ENCODE data around the gene SYCN.
"Not testable (repeated sequence)": the region's sequence is repeated elsewhere in the genome, so short reads cannot be mapped to it uniquely, and the experiment has no call there.

Gene SYCN

DNA sequence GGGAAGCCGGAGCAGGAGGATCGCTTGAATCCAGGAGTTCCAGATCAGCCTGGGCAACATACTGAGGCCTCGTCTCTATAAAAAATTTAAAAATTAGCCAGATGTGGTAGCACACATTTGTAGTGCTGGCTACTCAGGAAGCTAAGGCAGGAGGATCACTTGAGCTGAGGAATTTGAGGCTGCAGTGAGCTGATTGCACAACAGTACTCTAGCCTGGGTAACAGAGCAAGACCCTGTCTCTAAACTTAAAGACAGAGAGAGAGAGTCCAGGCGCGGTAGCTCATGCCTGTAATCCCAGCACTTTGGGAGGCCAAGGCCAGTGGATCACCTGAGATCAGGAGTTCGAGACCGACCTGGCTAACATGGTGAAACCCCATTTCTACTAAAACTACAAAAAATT lies 36.4 kb upstream of the SYCN start:
- no peak for DNase-seq (ENCODE audit: low read depth in 1 of 2, low spot score in 1 of 2)
- in situ Hi-C loops (cut with HindIII; ENCODE audit: low pct_unique_long_range_greater_than_20kb, low sequenced_read_pairs): no loop called here
- TF ChIP-seq JUND (IDR thresholded peaks at IDR 0.05; ENCODE audit: low read depth): no peak

DNA sequence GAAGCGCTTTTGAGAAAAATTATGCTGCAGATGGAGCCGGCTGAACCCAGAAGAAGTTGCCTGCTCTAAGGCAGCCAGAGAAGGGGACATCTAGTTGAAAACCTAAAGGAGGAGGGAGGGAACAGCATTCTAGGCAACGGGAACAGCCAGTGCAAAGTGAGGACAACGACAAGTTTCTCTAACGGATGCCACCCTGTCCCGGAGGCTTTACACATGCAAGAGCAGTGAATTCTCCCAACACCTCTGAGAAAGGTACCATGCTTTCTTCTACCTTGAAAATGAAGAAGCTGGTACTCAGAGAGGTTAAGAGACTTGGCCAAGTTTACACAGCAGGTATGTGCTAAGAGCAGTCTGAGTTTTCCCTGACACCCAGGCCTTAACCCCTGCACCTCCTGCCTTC lies 34.9 kb upstream of the SYCN start:
- TF ChIP-seq JUND (IDR thresholded peaks at IDR 0.05; ENCODE audit: low read depth): no peak
- in situ Hi-C loops (cut with HindIII; ENCODE audit: low pct_unique_long_range_greater_than_20kb, low sequenced_read_pairs): no loop called here
- no peak for DNase-seq (ENCODE audit: low read depth in 1 of 2, low spot score in 1 of 2)

DNA sequence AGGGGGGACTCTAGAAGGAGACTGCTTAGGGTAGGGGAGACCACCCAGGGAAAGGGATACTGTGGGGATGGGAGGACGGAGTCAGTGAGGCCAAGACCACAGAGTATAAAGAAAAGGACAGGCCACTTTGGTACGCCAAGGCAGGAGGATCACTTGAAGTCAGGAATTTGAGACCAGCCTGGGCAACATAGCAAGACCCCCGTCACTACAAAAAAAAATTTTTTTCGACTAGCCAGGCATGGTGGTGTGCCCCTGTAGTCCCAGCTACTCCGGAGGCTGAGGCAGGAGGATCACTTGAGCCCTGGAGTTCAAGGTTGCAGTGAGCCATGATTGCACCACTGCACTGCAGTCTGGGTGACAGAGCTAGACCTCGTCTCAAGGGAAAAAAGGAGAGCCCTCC lies 34.1 kb upstream of the SYCN start:
- no peak for DNase-seq (ENCODE audit: low read depth in 1 of 2, low spot score in 1 of 2)
- in situ Hi-C loops (cut with HindIII; ENCODE audit: low pct_unique_long_range_greater_than_20kb, low sequenced_read_pairs): no loop called here
- TF ChIP-seq JUND (IDR thresholded peaks at IDR 0.05; ENCODE audit: low read depth): no peak

DNA sequence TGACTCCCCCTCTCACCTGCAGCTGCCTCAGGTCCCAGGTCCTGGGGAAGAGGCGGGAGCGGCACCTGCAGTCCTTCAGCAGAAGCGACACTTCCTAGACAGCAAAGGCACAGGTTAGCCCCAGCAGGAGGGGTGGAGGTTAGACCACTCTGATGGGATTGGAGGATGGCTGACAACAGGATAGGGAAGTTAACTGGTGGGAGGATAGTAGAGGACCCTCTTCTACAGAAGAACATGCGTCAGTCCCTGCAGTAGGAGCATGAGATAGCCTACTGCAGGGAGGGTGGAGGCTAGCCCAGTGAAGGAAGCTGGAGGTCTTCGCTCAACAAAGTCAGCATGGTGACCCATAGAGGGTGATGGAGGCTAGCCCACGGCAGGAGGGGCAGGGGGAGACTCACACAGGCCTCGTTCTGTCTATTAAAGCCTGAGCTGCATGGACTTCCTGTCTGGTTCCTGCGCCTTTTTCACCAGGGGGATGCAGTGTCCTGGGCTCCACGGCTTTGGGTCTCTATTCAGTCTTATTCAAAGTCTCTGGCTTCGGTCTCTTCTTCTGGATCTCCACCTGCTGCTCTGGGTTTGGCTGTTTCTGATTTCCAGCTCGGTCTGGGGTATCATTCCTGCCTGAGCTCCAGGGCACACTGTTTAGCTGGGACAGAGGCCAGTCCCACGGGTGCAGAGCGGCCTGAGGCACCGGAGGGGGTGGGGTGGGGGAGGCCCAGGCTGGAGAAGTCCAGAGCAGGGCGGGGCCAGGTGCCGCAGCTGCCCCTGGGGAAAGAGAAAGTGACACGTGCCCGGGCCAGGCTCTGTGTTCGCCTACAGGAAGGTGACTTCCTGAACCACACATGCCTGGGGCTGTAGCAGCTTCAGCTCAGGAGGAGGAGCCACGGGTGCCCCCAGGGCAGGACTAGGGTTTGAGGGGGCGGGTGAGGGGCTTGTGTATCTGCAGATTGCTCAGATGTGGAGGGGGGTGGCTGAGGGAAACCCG lies 33.4 kb upstream of the SYCN start:
- peak in 1 of 2 experiments; percentile 46 for DNase-seq (ENCODE audit: low read depth in 1 of 2, low spot score in 1 of 2)
- no peak for TF ChIP-seq JUND (IDR thresholded peaks at IDR 0.05; ENCODE audit: low read depth)

DNA sequence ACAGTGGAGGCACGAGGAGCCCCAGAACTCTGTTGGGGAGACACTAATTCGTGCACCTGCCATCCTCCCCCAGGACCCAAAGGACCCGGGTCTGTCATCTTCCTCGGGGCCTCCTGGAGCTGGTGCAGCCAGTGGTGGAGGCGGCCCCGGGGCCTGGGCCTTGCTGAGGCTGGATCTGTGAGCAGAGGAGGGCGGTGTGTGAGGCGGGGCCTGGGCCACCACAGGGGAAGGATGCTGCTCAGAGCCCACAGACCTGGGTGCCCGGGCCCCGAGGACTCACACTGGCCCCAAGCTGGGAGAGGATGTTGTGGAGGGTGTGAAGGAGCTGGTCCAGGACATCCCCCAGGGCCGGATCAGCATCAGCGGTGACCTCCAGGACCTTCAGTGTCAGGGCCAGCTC lies 32.5 kb upstream of the SYCN start:
- no peak for TF ChIP-seq JUND (IDR thresholded peaks at IDR 0.05; ENCODE audit: low read depth)
- no peak for DNase-seq (ENCODE audit: low read depth in 1 of 2, low spot score in 1 of 2)
- in situ Hi-C loops (cut with HindIII; ENCODE audit: low pct_unique_long_range_greater_than_20kb, low sequenced_read_pairs): no loop called here

More for the DNA sequence above, 33.4 kb upstream of the SYCN start:
- in situ Hi-C loops (cut with HindIII; ENCODE audit: low pct_unique_long_range_greater_than_20kb, low sequenced_read_pairs): no loop called here

DNA sequence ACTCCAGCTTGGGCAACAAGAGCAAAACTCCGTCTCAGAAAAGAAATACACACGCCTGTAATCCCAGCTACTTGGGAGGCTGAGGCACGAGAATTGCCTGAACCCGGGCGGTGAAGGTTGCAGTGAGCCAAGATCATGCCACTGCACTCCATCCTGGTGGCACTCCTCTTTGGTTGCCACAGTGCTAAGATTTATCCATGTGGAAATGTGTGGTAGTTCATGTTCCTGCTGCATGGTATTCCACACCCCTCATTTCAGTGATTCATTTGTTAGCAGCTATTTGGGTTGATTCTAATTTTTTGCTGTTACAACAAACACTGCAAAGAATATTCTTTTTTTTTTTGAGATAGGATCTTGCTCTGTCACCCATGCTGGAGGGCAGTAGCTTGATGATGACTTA lies 28.6 kb upstream of the SYCN start:
- in situ Hi-C loops (cut with HindIII; ENCODE audit: low pct_unique_long_range_greater_than_20kb, low sequenced_read_pairs): no loop called here
- no peak for TF ChIP-seq JUND (IDR thresholded peaks at IDR 0.05; ENCODE audit: low read depth)
- DNase-seq (ENCODE audit: low read depth in 1 of 2, low spot score in 1 of 2): no peak

DNA sequence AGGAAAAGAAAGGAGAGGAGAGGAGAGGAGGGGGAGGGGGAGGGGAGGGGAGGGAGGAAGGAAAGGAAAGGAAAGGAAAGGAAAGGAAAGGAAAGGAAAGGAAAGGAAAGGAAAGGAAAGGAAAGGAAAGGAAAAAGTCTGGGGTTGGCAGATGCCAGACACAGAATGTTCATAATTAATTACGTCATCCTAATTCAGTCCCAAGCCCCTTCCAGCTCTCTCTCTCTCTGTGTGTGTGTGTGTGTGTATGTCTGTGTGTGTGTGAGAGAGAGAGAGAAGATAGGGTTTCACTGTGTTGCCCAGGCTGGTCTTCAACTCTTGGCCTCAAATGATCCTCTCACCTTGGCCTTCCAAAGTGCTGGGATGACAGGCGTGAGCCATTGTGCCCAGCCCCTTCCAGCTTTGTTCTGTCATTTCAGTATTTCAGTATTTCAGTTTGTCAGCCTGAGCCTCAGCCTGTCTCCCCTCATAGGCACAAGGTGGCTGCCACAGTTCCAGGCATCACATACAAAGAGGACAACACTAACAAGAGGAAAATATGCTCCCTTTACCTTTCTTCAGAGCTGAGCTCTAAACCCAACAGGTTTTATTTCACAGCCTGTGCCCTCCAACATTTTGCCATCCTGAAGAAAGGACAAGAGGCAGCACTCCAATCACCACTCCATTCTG lies 26.2 kb upstream of the SYCN start:
- no peak for TF ChIP-seq JUND (IDR thresholded peaks at IDR 0.05; ENCODE audit: low read depth)
- in situ Hi-C loops (cut with HindIII; ENCODE audit: low pct_unique_long_range_greater_than_20kb, low sequenced_read_pairs): no loop called here
- DNase-seq (ENCODE audit: low read depth in 1 of 2, low spot score in 1 of 2): no peak

DNA sequence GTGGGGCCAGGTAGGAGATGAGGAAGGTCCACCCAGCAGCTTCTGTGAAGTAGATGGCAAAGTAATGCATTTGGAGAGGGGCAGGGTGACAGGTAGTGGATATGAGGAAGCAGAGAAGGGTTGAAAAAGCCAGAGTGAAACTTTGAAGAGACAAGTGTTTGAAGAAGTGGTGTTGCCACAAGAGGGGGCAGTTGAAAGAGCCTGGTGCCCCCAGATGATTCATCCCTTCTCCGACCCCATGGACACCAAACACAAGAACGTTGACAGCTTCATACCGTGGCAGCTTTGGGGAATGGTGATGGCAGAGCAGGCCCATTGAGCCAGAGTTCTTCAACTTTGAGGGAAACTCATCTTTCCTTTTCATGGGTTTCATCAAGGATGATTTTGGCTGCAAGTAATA lies 20.8 kb upstream of the SYCN start:
- no peak for TF ChIP-seq JUND (IDR thresholded peaks at IDR 0.05; ENCODE audit: low read depth)
- in situ Hi-C loops (cut with HindIII; ENCODE audit: low pct_unique_long_range_greater_than_20kb, low sequenced_read_pairs): no loop called here
- DNase-seq (ENCODE audit: low read depth in 1 of 2, low spot score in 1 of 2): no peak

DNA sequence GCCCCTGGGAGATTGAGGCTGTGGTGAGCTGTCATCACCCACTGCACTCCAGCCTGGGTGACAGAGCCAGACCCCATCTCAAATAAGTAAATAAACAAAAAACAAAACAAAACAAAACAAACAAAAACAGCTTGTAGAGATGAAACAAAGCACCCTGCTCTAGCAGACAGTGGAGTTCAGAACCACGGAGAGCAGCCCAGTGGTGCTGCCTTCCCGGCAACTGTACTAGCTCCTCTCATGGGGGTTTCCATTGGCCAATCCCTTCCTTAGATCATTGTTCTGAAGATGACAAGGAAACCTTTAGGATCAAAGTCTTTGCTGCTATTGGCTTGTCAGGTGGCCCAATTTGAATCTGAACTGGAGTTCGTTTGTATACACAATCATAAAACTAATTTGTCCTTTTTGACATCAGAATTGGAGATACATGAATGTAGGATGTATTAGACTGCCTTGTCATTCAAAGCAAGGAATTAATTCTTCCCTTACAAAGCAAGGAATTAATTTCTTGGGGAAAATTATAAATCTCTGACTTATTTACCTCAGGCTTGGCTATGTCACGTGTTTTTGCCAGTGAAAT lies 19.7 kb upstream of the SYCN start:
- in situ Hi-C loops (cut with HindIII; ENCODE audit: low pct_unique_long_range_greater_than_20kb, low sequenced_read_pairs): no loop called here
- no peak for TF ChIP-seq JUND (IDR thresholded peaks at IDR 0.05; ENCODE audit: low read depth)
- peak; percentile 58 to 64 for DNase-seq (ENCODE audit: low read depth in 1 of 2, low spot score in 1 of 2)

DNA sequence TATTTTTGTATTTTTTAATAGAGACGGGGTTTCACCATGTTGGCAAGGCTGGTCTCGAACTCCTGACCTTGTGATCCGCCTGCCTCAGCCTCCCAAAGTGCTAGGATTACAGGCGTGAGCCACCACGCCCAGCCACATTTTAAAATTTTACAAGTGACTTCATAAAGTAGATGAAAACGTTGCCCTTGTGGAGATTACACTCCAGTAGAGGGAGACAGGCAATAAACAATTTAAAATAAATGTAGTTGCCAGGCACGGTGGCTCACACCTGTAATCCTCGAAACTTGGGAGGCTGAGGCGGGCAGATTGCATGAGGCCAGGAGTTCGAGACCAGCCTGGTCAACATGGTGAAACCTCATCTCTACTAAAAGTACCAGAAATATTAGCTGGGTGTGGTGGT lies 15.0 kb upstream of the SYCN start:
- DNase-seq (ENCODE audit: low read depth in 1 of 2, low spot score in 1 of 2): peak in 1 of 2 experiments; percentile 23
- in situ Hi-C loops (cut with HindIII; ENCODE audit: low pct_unique_long_range_greater_than_20kb, low sequenced_read_pairs): not testable (repeated sequence)

DNA sequence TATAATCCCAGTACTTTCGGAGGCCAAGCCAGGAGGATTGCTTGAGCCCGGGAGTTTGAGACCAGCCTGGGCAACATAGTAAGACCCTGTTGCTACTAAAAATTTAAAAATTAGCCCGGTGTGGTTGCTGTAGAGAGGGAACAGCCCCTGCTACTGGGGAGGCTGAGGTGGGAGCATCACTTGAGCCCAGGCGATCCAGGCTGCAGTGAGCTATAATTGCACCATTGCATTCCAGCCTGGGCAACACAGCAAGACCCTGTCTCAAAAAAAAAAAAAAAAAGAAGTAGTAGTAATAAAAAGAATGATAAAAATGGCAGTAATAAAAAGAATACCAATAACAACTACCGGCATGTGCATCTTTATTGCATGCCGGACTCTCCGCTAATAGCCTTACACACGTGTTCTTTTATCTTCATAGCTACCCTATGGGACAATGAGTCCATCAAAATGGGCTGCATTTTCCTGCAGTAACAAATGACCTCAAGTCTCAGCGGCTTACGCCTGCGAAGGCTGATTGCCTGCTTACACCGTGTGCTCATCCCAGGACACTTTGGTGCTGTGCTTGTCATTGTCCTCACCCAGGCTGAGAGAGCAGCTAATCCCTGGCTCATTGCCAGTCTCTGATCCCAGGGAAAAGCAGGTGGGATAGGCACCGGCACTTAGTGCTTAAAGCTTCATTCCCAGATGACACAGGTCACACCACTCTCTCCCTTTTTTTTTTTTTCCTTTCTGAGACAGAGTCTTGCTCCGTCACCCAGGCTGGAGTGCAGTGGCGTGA lies 14.4 kb upstream of the SYCN start:
- DNase-seq (ENCODE audit: low read depth in 1 of 2, low spot score in 1 of 2): no peak
- in situ Hi-C loops (cut with HindIII; ENCODE audit: low pct_unique_long_range_greater_than_20kb, low sequenced_read_pairs): no loop called here
- no peak for TF ChIP-seq JUND (IDR thresholded peaks at IDR 0.05; ENCODE audit: low read depth)

DNA sequence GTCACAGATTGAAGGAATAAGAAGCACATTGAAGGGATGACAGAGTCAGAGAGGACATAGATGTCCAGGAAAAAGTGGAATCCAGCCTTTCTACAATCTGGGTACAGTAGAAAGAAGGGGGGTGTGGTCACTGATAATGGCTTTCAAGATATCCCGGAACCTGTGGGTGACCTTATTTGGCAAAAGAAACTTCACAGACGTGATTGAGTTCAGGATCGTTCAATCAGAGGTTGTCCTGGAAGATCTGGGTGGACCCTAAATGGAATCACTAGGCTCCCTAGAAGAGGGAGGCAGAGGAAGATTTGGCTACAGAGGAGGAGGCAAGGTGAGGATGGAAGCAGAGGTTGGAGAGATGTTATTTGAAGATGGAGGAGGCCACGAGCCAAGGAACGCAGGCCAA lies 13.0 kb upstream of the SYCN start:
- DNase-seq (ENCODE audit: low read depth in 1 of 2, low spot score in 1 of 2): no peak
- in situ Hi-C loops (cut with HindIII; ENCODE audit: low pct_unique_long_range_greater_than_20kb, low sequenced_read_pairs): no loop called here
- no peak for TF ChIP-seq JUND (IDR thresholded peaks at IDR 0.05; ENCODE audit: low read depth)

DNA sequence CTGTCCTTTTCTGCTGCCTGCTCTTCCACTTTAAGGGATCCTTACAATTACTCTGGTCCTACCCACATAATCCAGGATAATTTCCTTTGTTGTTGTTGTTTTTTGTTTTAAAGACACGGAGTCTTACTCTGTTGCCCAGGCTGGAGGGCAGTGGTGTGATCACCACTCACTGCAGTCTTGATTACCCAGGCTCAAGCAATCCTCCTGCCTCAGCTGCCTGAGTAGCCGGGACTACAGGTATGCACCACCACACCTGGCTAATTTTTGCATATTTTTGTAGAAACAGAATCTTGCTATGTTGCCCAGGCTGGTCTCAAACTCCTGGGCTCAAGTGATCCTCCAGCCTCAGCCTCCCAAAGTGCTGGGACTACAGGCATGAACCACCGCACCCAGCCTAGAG lies 11.3 kb upstream of the SYCN start:
- DNase-seq (ENCODE audit: low read depth in 1 of 2, low spot score in 1 of 2); in situ Hi-C loops (cut with HindIII; ENCODE audit: low pct_unique_long_range_greater_than_20kb, low sequenced_read_pairs): not testable (repeated sequence)
